Keratinocyte (primary cell): Measurements from ENCODE around the gene MCAM. TPM values are rescaled to one million over a fixed set of nuclear protein-coding genes. Genes with fewer than 3 reads are reported as not detected.

Source experiments
- DNase-seq: peaks from one replicate; pipeline ENCODE4 v3.0.0-alpha.2; 2011; ENCODE audit warnings: low read depth, missing footprints, low spot score
- FAIRE-seq: peaks from 2 replicates; lab custom pipeline; 2011; peaks lifted over from hg19 to GRCh38; lab: Jason Lieb, UNC
- H2AFZ ChIP-seq: 2 replicates; pipeline ENCODE4 v1.6.0; 2012; ENCODE audit warnings: low read length, control low read depth, inconsistent platforms; ENCODE audit not compliant: control insufficient read depth
- H3K27ac ChIP-seq: 2 replicates; pipeline ENCODE4 v1.5.1; 2011; ENCODE audit warnings: low read length; ENCODE audit not compliant: control insufficient read depth, insufficient read depth
- H3K27me3 ChIP-seq: 3 replicates; pipeline ENCODE4 v1.6.0; 2011; ENCODE audit warnings: low read length; ENCODE audit not compliant: control insufficient read depth, insufficient read depth; ENCODE audit errors: extremely low read depth
- H3K36me3 ChIP-seq, 2 experiments: 2 replicates in 1 of 2; 3 replicates in 1 of 2; pipeline ENCODE4 v1.5.1; 2011; ENCODE audit warnings: low read length in 2 of 2, mild to moderate bottlenecking in 1 of 2; ENCODE audit not compliant: control insufficient read depth in 2 of 2, insufficient read depth in 2 of 2; ENCODE audit errors: extremely low read depth in 1 of 2
- H3K4me1 ChIP-seq: 3 replicates; pipeline ENCODE4 v1.5.1; 2011; ENCODE audit warnings: low read length; ENCODE audit not compliant: control insufficient read depth, insufficient read depth; ENCODE audit errors: extremely low read depth
- H3K4me2 ChIP-seq: 3 replicates; pipeline ENCODE4 v1.6.0; 2011; ENCODE audit warnings: low read depth, low read length; ENCODE audit not compliant: control insufficient read depth, insufficient read depth; ENCODE audit errors: extremely low read depth
- H3K4me3 ChIP-seq, 3 experiments: fragments of 200-600 bp in 1 of 3; sonication (generic) in 1 of 3; 2 replicates in 2 of 3; 3 replicates in 1 of 3; pipeline ENCODE4 v1.5.1; 2011 to 2016; ENCODE audit warnings: low read length in 3 of 3, mild to moderate bottlenecking in 3 of 3, control low read depth in 2 of 3, inconsistent platforms in 1 of 3, low read depth in 1 of 3, mixed read lengths in 1 of 3, mixed run types in 1 of 3, moderate library complexity in 1 of 3; ENCODE audit not compliant: control insufficient read depth in 2 of 3, insufficient read depth in 2 of 3; ENCODE audit errors: extremely low read depth in 1 of 3
- H3K79me2 ChIP-seq: 2 replicates; pipeline ENCODE4 v1.6.0; 2012; ENCODE audit warnings: low read length; ENCODE audit not compliant: control insufficient read depth, insufficient read depth
- H3K9ac ChIP-seq: 3 replicates; pipeline ENCODE4 v1.6.0; 2011; ENCODE audit warnings: low read length; ENCODE audit not compliant: control insufficient read depth, insufficient read depth; ENCODE audit errors: extremely low read depth
- H3K9me1 ChIP-seq: 3 replicates; pipeline ENCODE4 v1.6.0; 2011; ENCODE audit warnings: low read length; ENCODE audit not compliant: control insufficient read depth, insufficient read depth; ENCODE audit errors: extremely low read depth
- H3K9me3 ChIP-seq: 2 replicates; pipeline ENCODE4 v1.5.1; 2012; ENCODE audit warnings: low read depth, low read length; ENCODE audit not compliant: control insufficient read depth
- H4K20me1 ChIP-seq: 3 replicates; pipeline ENCODE4 v1.6.0; 2011; ENCODE audit warnings: low read length; ENCODE audit not compliant: control insufficient read depth, insufficient read depth; ENCODE audit errors: extremely low read depth
- CTCF ChIP-seq, 3 experiments: IDR thresholded peaks in 1 of 3; conservative IDR thresholded peaks in 1 of 3; optimal IDR thresholded peaks in 1 of 3; 2 replicates in 2 of 3; 3 replicates in 1 of 3; pipeline versions ENCODE3 to v1.5.1; 2011; ENCODE audit warnings: low read length in 3 of 3, mild to moderate bottlenecking in 3 of 3, moderate library complexity in 2 of 3, control low read depth in 1 of 3, inconsistent platforms in 1 of 3; ENCODE audit not compliant: insufficient read depth in 2 of 3; ENCODE audit errors: extremely low read depth in 1 of 3
- EZH2 ChIP-seq: IDR thresholded peaks from one replicate; pipeline ENCODE4 v1.6.1; 2012; ENCODE audit warnings: inconsistent platforms, mild to moderate bottlenecking, low read length, moderate library complexity
- dilution Hi-C: fragments of 300-500 bp; cut with MboI; formaldehyde crosslinking; loops from one replicate; pipeline ENCODE4 v1.7.0; 2020; ENCODE audit warnings: low sequenced_read_pairs; ENCODE audit not compliant: extremely low pct_ligation_motif_present
- polyA plus RNA-seq, 5 experiments: library from polyadenylated mRNA; depleted of rRNA in 3 of 5; stranded (reverse) in 3 of 5; stranded (forward) in 1 of 5; unstranded in 1 of 5; fragments of >200 nt; gene quantifications; 1 replicate in 1 of 5; 2 replicates in 3 of 5; 3 replicates in 1 of 5; pipeline versions ENCODE4 v1.2.1 to v1.2.3, GENCODE V29; 2011 to 2012; ENCODE audit warnings: missing spikeins in 2 of 5, low read depth in 1 of 5, low replicate concordance in 1 of 5

MCAM gene
- polyA plus RNA-seq, 1 donor (not counting 4 experiments of a cell fraction or from before 2014, with no cell fraction given): 8.5 TPM

- FAIRE-seq: peak; percentile 78
- DNase-seq: no peak
These were observed 32.4 kb downstream of the MCAM start for GRCh38 chr11:119284344-119285157.

GRCh38 chr11:119282495-119282894, 34.4 kb downstream of the MCAM start:
- no peaks in the 10 kb centered on the region for H3K9me3 ChIP-seq
- no peak overlapping the region for H3K4me3 ChIP-seq
- no peak overlapping the region for H2AFZ ChIP-seq
- TF ChIP-seq EZH2 (no peak), CTCF (optimal IDR thresholded peaks at IDR 0.05 in 1 of 3, IDR thresholded peaks at IDR 0.05 in 1 of 3, conservative IDR thresholded peaks at IDR 0.05 in 1 of 3; ENCODE audit: extremely low read depth in 1 of 3, insufficient read depth in 2 of 3, low read length in 3 of 3) (no peak)
- dilution Hi-C loops: no loop called here
- no peaks in the 10 kb centered on the region for H4K20me1 ChIP-seq
- FAIRE-seq: no peak
- no peaks in the 10 kb centered on the region for H3K79me2 ChIP-seq
- no peak overlapping the region for H3K9ac ChIP-seq
- no peak overlapping the region for H3K27ac ChIP-seq
- H3K4me2 ChIP-seq: no peak overlapping the region
- no peaks in the 10 kb centered on the region for H3K4me1 ChIP-seq
- peaks cover 21 to 24% of the 10 kb centered on the region in 2 experiments for H3K36me3 ChIP-seq
- H3K9me1 ChIP-seq: no peaks in the 10 kb centered on the region
- DNase-seq: no peak
- H3K27me3 ChIP-seq: no peaks in the 10 kb centered on the region

More at GRCh38 chr11:119284344-119285157, 32.4 kb downstream of the MCAM start:
- Histone ChIP-seq H3K9me3 (no peaks in the 10 kb centered on the region), H3K4me2 (no peak overlapping the region), H3K9me1 (no peaks in the 10 kb centered on the region), H3K9ac (no peak overlapping the region), H3K79me2 (no peaks in the 10 kb centered on the region), H3K4me3 (no peak overlapping the region), H3K4me1 (no peaks in the 10 kb centered on the region), H3K27ac (no peak overlapping the region), H3K27me3 (no peaks in the 10 kb centered on the region), H3K36me3 (peaks cover 17 to 20% of the 10 kb centered on the region in 2 experiments), H4K20me1 (no peaks in the 10 kb centered on the region), H2AFZ (no peak overlapping the region)
- dilution Hi-C loops: no loop called here
- peak; percentile 16 to 55 (median 31) for TF ChIP-seq CTCF (optimal IDR thresholded peaks at IDR 0.05 in 1 of 3, IDR thresholded peaks at IDR 0.05 in 1 of 3, conservative IDR thresholded peaks at IDR 0.05 in 1 of 3; ENCODE audit: extremely low read depth in 1 of 3, insufficient read depth in 2 of 3, low read length in 3 of 3)
- TF ChIP-seq EZH2: no peak
